AG09319 (cell line): Measurements from ENCODE around the gene TXNRD2.
"Not testable (repeated sequence)": the region's sequence is repeated elsewhere in the genome, so short reads cannot be mapped to it uniquely, and the experiment has no call there.

Source experiments
- DNase-seq: peaks from one replicate; pipeline ENCODE4 v3.0.0-alpha.2; 2010; ENCODE audit warnings: low read depth; ENCODE audit errors: extremely low read depth
- TF ChIP-seq, protein P1 (sequence below): IDR thresholded peaks from 2 replicates; pipeline ENCODE4 v1.5.1; 2011; ENCODE audit warnings: low read depth, mild to moderate bottlenecking, inconsistent platforms, low read length, moderate library complexity

The TXNRD2 gene

DNA sequence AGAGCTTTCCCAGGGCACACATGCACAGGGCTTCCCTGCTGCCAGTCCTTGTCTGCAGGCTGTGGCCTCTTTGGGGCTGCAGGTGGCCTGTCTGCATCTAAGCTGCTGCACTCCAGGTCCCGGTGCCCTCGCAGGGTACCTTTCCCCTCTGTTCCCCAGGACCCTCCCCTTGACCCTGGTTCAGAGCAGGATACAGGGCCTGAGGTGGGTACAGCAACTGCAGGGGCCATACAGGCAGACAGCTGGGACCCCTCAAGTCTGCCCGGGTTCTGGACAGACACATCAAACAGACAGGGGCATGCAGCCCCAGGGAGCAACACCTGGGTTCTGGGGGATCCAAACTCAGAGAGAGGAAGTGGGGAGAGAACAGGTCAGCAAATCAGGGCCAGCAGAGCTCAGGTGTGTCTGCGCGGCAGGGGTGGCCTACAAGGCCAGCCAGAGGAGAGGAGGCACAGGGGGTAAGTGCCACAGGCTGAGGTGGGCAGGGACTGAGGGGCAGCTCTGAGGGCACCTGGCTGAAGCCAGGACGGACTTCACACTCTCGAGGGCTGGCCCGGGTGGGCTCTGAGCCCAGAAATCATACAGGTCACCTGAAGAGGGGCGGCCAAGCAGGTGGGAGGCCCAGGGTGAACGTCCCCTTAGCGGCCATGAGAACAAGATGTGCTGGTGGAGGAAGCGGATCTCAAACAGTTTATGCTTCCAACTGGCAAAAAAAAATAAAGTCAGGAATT lies 29.9 kb downstream of the TXNRD2 start:
- TF ChIP-seq, protein P1, sequence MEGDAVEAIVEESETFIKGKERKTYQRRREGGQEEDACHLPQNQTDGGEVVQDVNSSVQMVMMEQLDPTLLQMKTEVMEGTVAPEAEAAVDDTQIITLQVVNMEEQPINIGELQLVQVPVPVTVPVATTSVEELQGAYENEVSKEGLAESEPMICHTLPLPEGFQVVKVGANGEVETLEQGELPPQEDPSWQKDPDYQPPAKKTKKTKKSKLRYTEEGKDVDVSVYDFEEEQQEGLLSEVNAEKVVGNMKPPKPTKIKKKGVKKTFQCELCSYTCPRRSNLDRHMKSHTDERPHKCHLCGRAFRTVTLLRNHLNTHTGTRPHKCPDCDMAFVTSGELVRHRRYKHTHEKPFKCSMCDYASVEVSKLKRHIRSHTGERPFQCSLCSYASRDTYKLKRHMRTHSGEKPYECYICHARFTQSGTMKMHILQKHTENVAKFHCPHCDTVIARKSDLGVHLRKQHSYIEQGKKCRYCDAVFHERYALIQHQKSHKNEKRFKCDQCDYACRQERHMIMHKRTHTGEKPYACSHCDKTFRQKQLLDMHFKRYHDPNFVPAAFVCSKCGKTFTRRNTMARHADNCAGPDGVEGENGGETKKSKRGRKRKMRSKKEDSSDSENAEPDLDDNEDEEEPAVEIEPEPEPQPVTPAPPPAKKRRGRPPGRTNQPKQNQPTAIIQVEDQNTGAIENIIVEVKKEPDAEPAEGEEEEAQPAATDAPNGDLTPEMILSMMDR, result no peak
- no peak for DNase-seq

DNA sequence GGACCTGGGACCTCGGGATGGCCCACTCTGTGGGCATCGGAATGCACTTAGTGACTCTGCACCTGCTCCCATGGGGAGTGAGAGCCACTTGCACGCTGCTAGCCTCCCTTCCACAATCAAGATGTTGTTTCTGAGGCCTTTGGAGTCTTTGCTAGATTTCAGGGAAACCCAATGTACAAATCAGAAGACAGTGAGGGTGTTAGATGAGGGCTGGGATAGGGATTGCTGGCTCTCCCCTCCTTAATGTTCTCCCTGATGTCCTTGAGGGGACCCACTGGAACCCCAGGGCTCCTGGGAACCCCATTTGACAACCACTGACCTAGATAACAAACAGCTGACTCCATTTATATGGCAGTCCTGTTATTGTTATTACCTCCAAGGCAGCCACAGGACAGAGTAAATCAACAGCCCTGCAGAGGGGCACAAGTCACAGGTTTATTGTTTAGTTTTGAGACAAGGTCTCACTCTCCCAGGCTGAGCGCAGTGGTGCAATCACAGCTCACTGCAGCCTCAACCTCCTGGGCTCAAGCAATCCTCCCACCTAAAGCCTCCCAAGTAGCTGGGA lies 31.4 kb downstream of the TXNRD2 start:
- TF ChIP-seq, protein P1, result no peak
- no peak for DNase-seq

DNA sequence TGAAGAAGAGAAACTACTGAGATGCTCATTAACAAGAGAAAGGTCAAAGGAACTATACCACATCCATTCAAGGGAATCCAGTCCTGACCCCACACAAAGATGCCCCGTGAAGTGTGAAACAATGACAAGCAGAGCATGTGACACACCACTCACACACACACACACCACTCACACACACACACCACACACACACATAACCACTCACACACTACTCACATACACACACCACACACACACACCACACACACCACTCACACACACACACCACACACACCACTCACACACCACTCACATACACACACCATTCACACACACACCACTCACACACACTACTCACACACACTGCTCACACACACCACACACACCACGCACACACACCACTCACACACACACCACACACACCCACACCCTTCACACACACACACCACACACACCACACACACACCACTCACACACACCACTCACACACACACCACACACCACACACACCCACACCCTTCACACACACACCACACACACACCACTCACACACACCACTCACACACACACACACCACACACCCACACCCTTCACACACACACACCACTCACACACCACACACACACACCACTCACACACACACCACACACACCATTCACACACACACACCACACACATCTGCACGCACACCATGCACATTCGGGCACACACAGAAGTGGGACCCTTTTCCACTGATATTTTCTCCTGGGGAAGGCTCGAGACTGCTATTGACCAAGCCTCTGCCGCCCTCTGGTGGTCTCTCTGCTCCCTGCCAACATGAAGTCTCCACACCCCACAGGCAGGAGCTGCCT lies 32.1 kb downstream of the TXNRD2 start:
- TF ChIP-seq, protein P1, result peak; percentile 94
- DNase-seq, result peak; percentile 50

DNA sequence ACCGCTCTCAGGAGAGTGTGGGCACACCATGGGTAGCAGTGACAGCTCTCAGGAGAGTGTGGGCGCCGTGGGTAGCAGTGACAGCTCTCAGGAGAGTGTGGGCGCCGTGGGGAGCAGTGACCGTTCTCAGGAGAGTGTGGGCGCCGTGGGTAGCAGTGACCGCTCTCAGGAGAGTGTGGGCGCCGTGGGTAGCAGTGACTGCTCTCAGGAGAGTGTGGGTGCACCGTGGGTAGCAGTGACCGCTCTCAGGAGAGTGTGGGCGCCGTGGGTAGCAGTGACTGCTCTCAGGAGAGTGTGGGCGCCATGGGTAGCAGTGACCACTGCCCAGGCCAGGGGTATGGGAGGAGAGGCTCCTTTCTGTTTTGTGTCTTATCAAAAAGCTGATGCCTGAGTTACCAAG lies 33.7 kb downstream of the TXNRD2 start:
- not testable (repeated sequence) for DNase-seq

DNA sequence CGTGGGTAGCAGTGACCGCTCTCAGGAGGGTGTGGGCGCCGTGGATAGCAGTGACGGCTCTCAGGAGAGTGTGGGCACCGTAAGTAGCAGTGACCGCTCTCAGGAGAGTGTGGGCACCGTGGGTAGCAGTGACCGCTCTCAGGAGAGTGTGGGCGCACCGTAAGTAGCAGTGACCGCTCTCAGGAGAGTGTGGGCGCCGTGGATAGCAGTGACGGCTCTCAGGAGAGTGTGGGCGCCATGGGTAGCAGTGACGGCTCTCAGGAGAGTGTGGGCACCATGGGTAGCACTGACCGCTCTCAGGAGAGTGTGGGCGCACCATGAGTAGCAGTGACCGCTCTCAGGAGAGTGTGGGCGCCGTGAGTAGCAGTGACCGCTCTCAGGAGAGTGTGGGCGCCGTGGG lies 34.8 kb downstream of the TXNRD2 start:
- not testable (repeated sequence) for DNase-seq

DNA sequence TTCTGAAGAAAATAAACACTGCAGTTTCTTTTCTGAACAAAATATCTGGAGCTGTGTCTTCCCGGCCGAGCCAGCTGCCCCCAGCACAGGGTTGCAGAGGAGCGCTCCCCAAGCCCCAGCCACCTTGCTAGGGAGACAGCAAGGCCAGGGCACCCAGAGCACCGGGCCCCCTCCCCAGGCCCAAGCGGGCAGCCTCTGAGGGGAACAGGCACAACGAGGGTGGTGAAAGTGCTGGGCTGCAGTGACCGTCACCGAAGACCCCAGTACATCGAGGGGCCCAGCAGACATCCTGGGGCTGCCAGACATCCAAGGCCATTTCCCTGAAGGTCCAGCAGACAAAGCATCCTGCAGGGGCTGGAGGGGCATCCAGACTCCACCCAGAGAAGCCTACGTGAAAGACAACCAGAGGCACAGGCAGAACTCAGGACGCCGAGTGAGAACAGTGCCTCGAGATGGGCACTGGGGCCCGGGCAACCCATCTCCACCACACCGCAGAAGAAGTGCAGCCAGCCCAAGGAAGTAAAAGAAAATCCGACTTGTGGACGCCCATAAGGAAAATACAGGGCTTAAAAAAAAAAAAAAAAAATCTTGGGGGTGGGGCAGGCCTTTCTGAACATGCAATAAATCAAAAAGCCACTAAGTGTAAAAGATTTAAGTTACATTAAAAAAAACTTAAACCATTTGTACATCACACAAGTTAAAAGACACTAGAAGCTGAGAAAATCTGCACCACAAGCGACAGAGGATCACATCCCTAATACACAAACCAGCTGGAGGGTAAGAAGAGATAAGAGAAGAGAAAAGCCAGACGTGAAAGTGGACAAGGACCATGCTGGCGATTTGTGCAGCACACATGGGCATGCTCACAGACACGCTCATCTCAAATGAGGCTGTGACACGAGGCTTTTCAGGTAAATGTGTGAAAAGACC lies 36.0 kb downstream of the TXNRD2 start:
- TF ChIP-seq, protein P1, result no peak
- DNase-seq, result no peak

DNA sequence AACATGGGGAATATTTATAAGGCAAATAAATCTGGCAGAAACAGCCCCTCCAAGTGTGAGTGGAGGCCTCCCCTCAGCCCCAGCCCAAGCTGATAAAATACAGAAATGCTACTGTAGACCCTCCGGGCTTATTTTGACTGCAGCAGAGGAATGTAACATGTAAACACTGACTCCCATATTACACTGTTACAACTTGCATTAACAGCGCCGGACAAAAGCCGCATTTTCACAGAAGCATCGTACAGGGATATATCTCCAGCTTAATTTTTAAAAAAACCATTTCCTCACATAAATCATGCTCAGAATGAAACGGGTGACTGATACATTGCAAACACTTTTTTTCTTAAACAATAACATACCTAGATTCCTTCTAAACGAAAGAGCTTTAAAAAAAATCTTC lies 36.7 kb downstream of the TXNRD2 start:
- no peak for DNase-seq

More for the DNA sequence above, 36.7 kb downstream of the TXNRD2 start:
- TF ChIP-seq, protein P1, result no peak
